OCI-LY7 (cell line): ENCODE measurements around the gene ACSS1. TPM values are rescaled to one million over a fixed set of nuclear protein-coding genes. Genes with fewer than 3 reads are reported as not detected.

Experiments
- BruUV-seq: library from RNA; stranded (reverse); fragments of 400-500 nt; replicated peaks from 2 replicates; lab custom pipeline; 2021; lab: Mats Ljungman, UMichigan
- CTCF ChIA-PET: fragments of 300-600 bp; sonication (Branson Sonifier 250); formaldehyde crosslinking; loops from one replicate; lab custom pipeline; 2022; ENCODE audit warnings: antibody characterized with exemption; ENCODE audit not compliant: unreplicated experiment; lab: Charles Lee
- POLR2A ChIA-PET: fragments of 300-600 bp; sonication (Branson Sonifier 250); formaldehyde crosslinking; loops from one replicate; lab custom pipeline; 2022; ENCODE audit warnings: antibody characterized with exemption; lab: Charles Lee
- DNase-seq: peaks from one replicate; pipeline ENCODE4 v3.0.0-alpha.2; 2015; ENCODE audit warnings: low spot score
- H2AFZ ChIP-seq: fragments of 200-600 bp; sonication (generic), shearing (Covaris generic); 2 replicates; pipeline ENCODE4 v1.6.1; 2014; ENCODE audit warnings: mild to moderate bottlenecking, antibody characterized with exemption, low read length, moderate library complexity
- H3K27ac ChIP-seq: fragments of 200-600 bp; sonication (generic); 2 replicates; pipeline ENCODE4 v1.5.1; 2014; ENCODE audit warnings: mixed run types, low read depth, mild to moderate bottlenecking, moderate library complexity, low read length, inconsistent platforms; ENCODE audit not compliant: poor library complexity, severe bottlenecking
- H3K36me3 ChIP-seq: fragments of 200-600 bp; sonication (generic); 2 replicates; pipeline ENCODE4 v1.6.1; 2014; ENCODE audit warnings: mild to moderate bottlenecking, antibody characterized with exemption, low read length, moderate library complexity, mixed read lengths; ENCODE audit not compliant: insufficient read depth
- H3K4me1 ChIP-seq: fragments of 200-600 bp; sonication (generic); 2 replicates; pipeline ENCODE4 v1.5.1; 2014; ENCODE audit warnings: mild to moderate bottlenecking, low read length; ENCODE audit not compliant: insufficient read depth, poor library complexity, severe bottlenecking
- H3K4me2 ChIP-seq: fragments of 200-600 bp; sonication (generic); 2 replicates; pipeline ENCODE4 v1.6.1; 2014; ENCODE audit warnings: mild to moderate bottlenecking, low read length
- H3K4me3 ChIP-seq: fragments of 200-600 bp; sonication (generic); 2 replicates; pipeline ENCODE4 v1.5.1; 2014; ENCODE audit warnings: mild to moderate bottlenecking, low read depth, low read length; ENCODE audit not compliant: poor library complexity, severe bottlenecking
- H3K79me2 ChIP-seq: fragments of 200-600 bp; sonication (generic); 2 replicates; pipeline ENCODE4 v1.6.1; 2016; ENCODE audit warnings: low read depth, mild to moderate bottlenecking, low read length, moderate library complexity, mixed read lengths; ENCODE audit not compliant: insufficient read depth
- H3K9me2 ChIP-seq: fragments of 200-600 bp; sonication (generic); 2 replicates; pipeline ENCODE4 v1.6.1; 2016; ENCODE audit warnings: mild to moderate bottlenecking, low read length, mixed read lengths; ENCODE audit not compliant: insufficient read depth
- H3K9me3 ChIP-seq: fragments of 200-600 bp; sonication (generic); 2 replicates; pipeline ENCODE4 v1.6.1; 2014; ENCODE audit warnings: mild to moderate bottlenecking, mixed run types, low read length, mixed read lengths
- H4K20me1 ChIP-seq: fragments of 200-600 bp; sonication (generic); 2 replicates; pipeline ENCODE4 v1.6.1; 2014; ENCODE audit warnings: mild to moderate bottlenecking, antibody characterized with exemption, low read length, moderate library complexity, mixed read lengths; ENCODE audit not compliant: insufficient read depth
- CTCF ChIP-seq: fragments of 200-600 bp; sonication (generic); conservative IDR thresholded peaks from 2 replicates; pipeline ENCODE4 v1.5.1; 2014; ENCODE audit warnings: mild to moderate bottlenecking, antibody characterized with exemption, low read length, moderate library complexity, mixed read lengths
- EZH2phosphoT487 ChIP-seq: fragments of 200-600 bp; sonication (generic); IDR thresholded peaks from 2 replicates; pipeline ENCODE4 v1.6.1; 2018; ENCODE audit warnings: low read depth, borderline replicate concordance, mild to moderate bottlenecking, mixed run types, antibody characterized with exemption, low read length, moderate library complexity, mixed read lengths
- intact Hi-C: fragments of 100-400 bp; cut with micrococcal nuclease; formaldehyde crosslinking; loops from one replicate; pipeline ENCODE4 v1.10.0; 2022; ENCODE audit not compliant: unreplicated experiment
- total RNA-seq, 2 experiments: library from RNA; depleted of rRNA in 1 of 2; stranded (reverse); fragments of >200 nt in 1 of 2; shearing (Covaris generic) in 1 of 2; gene quantifications; 2 replicates each; pipeline ENCODE4 v1.2.3, GENCODE V29; 2014 to 2022

ACSS1 gene
- total RNA-seq, 2 experiments from 2014 or later, result 0.35 to 0.40 TPM

GRCh38 chr20:25090492-25091429, 32.8 kb upstream of the ACSS1 start:
- Histone ChIP-seq H4K20me1 (no peaks in the 10 kb centered on the region), H2AFZ (no peak overlapping the region), H3K4me3 (no peak overlapping the region), H3K27ac (no peak overlapping the region), H3K9me3 (no peaks in the 10 kb centered on the region), H3K36me3 (no peaks in the 10 kb centered on the region), H3K9me2 (no peaks in the 10 kb centered on the region), H3K4me2 (no peak overlapping the region; the same call in 1 of the 2 replicates), H3K4me1 (no peaks in the 10 kb centered on the region), H3K79me2 (no peaks in the 10 kb centered on the region)
- DNase-seq, result peak; percentile 54
- no TSS peak for BruUV-seq
- intact Hi-C loops, result no loop called here
- ChIA-PET CTCF (no interaction called here), POLR2A (interaction anchor here (0.7 kb wide), 1 partner anchor 8 kb away, joined by 3 read pairs; no protein-coding TSS in a partner anchor)
- no peak for TF ChIP-seq CTCF
- no peak for TF ChIP-seq EZH2phosphoT487

DNA sequence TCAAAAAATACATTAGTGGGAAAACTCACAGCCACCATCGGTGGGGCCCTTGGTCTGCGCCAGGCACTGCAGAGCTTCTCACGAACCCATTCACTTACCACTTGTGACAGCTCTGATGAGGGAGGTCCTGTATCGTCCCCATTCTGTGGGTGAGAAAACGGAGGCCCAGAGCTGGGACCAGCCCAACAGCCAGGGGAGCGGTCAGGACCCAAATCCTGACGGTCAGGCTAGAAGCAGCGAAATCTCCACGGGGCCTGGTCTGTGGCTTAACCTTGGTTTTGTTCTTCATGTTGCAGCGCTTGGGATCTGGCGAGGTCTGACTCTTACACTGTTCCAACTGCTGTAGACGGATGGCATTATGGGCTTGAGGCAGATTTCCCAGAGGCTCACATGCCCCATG, 31.7 kb upstream of the ACSS1 start:
- no peak overlapping the region for H3K27ac ChIP-seq
- CTCF ChIA-PET, result no interaction called here

More for the DNA sequence above, 31.7 kb upstream of the ACSS1 start:
- intact Hi-C loops, result no loop called here
- DNase-seq, result no peak
- Histone ChIP-seq H3K79me2 (no peaks in the 10 kb centered on the region), H4K20me1 (no peaks in the 10 kb centered on the region), H3K36me3 (no peaks in the 10 kb centered on the region), H2AFZ (no peak overlapping the region), H3K9me3 (no peaks in the 10 kb centered on the region), H3K9me2 (no peaks in the 10 kb centered on the region), H3K4me3 (no peak overlapping the region), H3K4me2 (no peak overlapping the region), H3K4me1 (no peaks in the 10 kb centered on the region)
- POLR2A ChIA-PET, result interaction anchor here (0.7 kb wide), 1 partner anchor 983 kb away, joined by 3 read pairs; no protein-coding TSS in a partner anchor
- TF ChIP-seq CTCF (no peak), EZH2phosphoT487 (no peak)
- no TSS peak for BruUV-seq
